HG02588 (cell line): ENCODE measurements around the gene RAD1.
"Not testable (repeated sequence)": the region's sequence is repeated elsewhere in the genome, so short reads cannot be mapped to it uniquely, and the experiment has no call there.

Source experiments
- ATAC-seq: cut with Tn5 transposase; IDR thresholded peaks from one replicate; pipeline ENCODE4 v1.9.1; 2021; ENCODE audit warnings: mild to moderate bottlenecking, moderate library complexity; ENCODE audit not compliant: unreplicated experiment

RAD1 gene, protein sequence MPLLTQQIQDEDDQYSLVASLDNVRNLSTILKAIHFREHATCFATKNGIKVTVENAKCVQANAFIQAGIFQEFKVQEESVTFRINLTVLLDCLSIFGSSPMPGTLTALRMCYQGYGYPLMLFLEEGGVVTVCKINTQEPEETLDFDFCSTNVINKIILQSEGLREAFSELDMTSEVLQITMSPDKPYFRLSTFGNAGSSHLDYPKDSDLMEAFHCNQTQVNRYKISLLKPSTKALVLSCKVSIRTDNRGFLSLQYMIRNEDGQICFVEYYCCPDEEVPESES

GRCh38 chr5:34915139-34915855, at the start of gene RAD1, which contains the start of gene BRIX1:
Gene RAD1, minus strand, starts transcription at chr5:34915504. Its CDS starts 612 bp downstream, at chr5:34914892.
Gene BRIX1, plus strand, starts transcription at chr5:34915711. Its CDS starts 28 bp downstream, at chr5:34915739.
- ATAC-seq = peak; percentile 98

DNA sequence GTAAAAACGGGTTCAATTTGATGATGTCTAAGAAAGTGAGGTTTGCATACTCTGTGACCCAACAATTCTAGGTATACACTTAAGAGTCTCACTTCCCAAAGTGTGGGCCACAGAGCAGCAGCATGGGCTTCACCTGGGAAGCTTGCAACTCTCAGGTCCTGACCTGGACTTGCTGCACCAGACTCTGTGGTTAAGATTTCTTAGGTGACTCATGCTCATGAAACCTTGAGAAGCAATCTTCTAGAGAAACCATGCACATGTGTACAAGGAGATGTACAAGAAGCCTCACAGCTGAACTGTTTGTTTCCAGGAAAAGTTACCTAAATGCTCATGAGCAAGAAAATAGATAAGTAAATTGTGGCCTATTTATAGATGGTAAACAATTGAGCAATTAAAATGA, 44.0 kb upstream of the RAD1 start:
- ATAC-seq = peak; percentile 97

GRCh38 chr5:34957857-34958690, 42.8 kb upstream of the RAD1 start:
- no peak for ATAC-seq

DNA sequence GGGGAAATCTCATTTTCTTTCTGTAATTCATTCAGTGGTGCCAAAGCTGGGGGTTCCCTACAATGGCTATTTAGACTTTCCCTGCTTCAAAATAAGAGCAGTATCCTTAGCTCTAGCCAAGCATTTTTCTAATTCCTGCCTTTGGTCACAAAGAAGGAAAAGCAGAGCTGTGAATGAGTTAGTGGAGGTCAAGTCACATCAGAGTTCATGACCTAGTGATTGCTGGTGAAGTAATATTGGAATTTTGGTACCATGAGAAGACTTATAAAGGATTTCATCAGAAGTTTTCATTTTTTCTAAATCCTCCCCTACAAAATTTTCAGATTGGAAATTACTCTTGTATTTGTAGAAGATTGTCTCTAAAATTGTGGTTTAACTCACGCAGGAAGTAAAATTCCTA, 42.0 kb upstream of the RAD1 start:
- no peak for ATAC-seq

- no peak for ATAC-seq
Observed at GRCh38 chr5:34944460-34945047, 29.2 kb upstream of the RAD1 start.

DNA sequence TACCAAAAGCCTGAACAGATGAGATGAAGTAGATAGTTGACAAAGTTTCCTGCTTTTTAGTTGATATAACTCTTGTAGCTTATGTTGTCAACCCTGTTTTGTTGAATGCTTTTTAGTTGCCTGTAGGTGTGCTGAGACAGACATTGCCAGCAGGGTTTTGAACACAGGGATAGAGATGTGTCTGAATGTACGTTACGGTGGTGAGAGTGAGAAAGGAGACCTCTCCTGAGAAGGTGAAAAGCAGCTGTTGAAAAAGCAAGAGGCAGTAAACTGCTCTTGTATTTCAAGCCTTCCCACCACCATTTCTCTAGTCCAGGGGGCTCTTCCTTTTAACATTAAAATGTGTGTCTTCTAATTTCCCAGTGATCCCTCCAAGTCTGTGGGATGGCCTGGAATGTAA, 28.7 kb upstream of the RAD1 start:
- no peak for ATAC-seq

DNA sequence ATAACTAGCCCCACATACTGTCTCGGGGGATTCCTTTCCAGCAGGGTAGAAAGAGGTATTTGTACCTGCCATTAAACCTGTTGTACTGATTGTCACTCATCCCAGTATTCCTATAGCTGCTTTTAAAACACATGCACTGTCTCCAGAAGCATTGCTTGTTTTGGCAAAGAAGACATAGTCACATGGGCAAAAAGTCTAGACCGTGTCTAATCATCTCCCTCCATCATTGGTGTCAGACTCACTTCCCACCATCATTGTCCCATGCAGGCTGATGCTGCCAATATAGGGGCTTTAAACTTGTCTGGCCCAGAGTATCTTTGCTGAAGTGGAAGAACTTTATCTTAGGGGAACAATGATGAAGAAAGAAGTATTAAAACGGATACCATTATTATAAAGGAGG, 26.6 kb upstream of the RAD1 start:
- ATAC-seq = no peak

GRCh38 chr5:34932947-34933346, 17.6 kb upstream of the RAD1 start:
- ATAC-seq = no peak

DNA sequence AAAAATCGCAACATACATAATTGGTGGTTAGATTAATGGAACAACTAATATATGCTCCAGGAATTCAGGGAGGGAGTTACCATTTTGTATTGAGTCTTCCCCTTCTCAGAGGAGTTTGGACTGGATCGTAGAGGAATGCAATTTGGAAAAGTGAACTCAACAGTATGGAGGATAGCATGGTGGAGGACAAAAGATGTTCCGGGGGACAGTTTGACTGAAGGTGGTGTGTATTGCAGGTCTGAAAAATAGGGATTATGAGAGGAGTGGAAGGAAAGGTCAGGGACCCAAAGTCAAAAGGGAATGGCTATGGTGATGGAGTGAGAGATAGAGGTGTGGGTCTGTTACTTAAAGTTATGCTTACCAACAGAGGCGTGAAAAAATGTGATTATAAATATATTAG, 15.6 kb upstream of the RAD1 start:
- ATAC-seq = no peak

GRCh38 chr5:34930462-34930844, 15.1 kb upstream of the RAD1 start:
- ATAC-seq = no peak

- peak; percentile 74 for ATAC-seq
Observed at GRCh38 chr5:34929720-34930461, 14.6 kb upstream of the RAD1 start.

DNA sequence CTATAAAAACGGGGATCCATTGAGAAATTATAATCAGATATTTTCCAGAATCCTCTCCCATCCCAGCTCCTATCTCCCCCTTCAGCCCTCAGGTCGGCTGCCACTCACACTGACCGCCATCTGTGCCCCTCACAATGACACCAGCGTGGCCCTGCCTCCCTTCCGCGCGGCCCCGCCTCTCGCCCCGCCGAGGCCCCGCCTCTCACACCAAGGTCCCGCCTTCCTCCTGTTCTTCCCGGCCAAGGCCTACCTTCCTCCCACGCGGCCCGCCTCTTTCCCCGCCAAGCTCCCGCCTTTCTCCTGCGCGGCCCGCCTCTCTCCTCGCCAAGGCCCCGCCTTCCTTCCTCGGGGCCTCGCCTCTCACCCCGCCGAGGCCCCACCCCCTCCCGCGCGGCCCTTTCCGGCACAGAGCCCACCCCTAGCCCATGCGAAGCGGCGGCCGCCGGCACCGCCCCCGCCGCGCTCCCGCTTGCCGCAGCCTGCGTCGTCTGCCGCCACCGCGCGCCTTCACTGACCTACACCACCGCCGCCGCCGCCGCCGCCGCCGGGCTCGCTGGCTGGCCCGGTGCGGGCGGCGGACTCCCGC, 13.9 kb upstream of the RAD1 start, which contains the start of gene DNAJC21:
Gene DNAJC21, plus strand, starts transcription at position 426 of the 586 bp plus-strand sequence. CDS start 261 bp downstream, outside the sequence.
- ATAC-seq = peak; percentile 83

DNA sequence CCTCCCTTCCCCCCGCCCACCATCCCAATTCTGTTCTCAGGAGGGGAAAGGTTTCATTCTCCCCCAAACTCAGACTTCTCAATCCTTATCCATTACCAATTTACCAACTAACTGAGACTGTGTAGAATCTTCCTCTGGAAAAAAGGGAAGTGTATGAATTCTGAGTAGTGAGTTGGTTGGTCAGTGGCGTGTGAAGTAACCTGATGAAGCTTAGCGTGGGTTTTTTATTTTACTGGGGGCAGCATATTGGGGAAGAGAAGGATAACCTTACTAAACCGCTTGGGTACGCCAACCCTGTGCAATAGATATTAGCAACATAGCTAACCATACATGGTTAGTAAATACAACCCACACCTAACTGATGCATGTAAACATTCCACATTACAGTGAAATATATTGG, 13.0 kb upstream of the RAD1 start:
- ATAC-seq = no peak

- no peak for ATAC-seq
Observed at GRCh38 chr5:34927785-34928184, 12.5 kb upstream of the RAD1 start.

GRCh38 chr5:34926318-34926888, 11.1 kb upstream of the RAD1 start:
- no peak for ATAC-seq

GRCh38 chr5:34924462-34924765, 9.1 kb upstream of the RAD1 start:
- ATAC-seq = no peak

DNA sequence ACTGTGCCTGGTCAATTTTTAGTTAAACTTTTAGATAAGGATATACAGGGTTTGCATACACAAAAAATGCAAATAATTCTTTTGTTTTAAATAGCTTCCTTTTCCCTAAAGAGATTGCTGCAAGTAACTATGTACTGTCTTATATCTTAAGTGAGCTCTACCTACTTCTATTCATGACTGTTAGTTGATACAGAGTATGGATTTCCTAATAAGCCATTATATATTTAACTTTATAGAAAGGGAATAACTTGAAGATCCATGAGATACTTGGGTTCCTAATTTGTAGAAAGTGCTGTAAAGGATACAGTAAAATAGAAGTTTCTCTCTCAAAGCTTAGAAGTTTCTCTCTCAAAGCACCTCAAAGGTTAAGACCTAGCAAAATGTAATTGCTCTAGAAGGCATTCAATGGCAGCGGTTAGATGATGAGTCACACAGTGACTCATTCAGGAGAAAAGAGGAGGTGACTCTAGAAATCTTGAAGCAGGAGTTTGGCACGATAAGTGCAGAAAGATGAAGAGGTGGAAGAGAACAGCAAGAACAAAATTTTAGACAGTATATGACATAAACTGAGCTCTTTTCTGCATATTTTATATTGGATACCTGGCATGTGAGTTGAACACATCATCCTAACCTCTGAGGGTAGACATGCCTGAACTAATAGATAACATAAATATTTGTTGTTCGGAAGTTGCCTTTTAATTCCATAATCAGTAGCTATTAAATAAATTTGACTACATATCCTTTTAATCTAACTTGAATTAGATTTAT, 8.6 kb upstream of the RAD1 start:
- peak; percentile 64 for ATAC-seq

DNA sequence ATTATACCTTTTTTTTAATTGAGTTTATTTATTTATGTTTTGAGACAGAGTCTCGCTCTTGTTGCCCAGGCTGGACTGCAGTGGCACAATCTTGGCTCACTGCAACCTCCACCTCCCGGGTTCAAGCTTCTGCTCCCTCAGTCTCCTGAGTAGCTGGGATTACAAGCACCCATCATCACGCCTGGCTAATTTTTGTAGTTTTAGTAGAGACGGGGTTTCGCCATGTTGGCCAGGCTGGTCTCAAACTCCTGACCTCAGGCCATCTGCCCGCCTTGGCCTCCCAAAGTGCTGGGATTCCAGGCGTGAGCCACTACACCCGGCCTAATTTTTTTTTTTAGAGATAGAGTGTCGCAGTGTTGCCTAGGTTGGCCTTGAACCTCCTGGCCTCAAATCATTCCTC, 8.0 kb upstream of the RAD1 start:
- not testable (repeated sequence) for ATAC-seq

DNA sequence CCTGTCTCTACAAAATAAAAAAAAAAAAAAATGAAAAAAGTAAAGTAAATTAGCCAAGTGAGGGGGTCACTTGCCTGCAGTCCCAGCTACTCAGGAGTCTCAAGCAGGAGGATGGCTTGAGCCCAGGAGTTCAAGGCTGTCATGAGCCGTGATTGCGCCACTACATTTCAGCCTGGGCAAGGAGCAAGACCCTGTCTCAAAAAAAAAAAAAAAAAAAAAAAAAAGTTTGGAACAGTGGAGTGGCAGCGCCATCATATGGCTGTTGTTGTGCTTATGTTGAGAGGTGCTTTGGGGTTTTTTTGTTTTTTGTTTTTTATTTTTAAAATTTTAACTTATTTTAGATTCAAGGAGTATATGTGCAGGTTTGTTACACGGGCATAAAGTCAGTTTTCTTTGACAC, 3.8 kb upstream of the RAD1 start:
- ATAC-seq = no peak
